CD8-positive, alpha-beta memory T cell (primary cell): ENCODE results near the gene ABHD18. TPM values are rescaled to one million over a fixed set of nuclear protein-coding genes. Genes with fewer than 3 reads are reported as not detected.
"Not testable (repeated sequence)": the region's sequence is repeated elsewhere in the genome, so short reads cannot be mapped to it uniquely, and the experiment has no call there.

Experiments
- CTCF ChIA-PET: fragments of 350-600 bp; sonication (Branson Sonifier 250); formaldehyde crosslinking; loops from one replicate; lab custom pipeline; 2021; ENCODE audit warnings: antibody characterized with exemption; lab: Charles Lee
- POLR2A ChIA-PET: fragments of 350-600 bp; sonication (Branson Sonifier 250); formaldehyde crosslinking; loops from one replicate; lab custom pipeline; 2021; ENCODE audit warnings: antibody characterized with exemption; lab: Charles Lee
- DNase-seq, 5 donors: peaks; one replicate each; pipeline versions ENCODE4 v3.0.0 to v3.0.0-alpha.2; 2020 to 2022; ENCODE audit warnings: mixed read lengths in 1 of 5
- H3K27ac ChIP-seq: one replicate; pipeline ENCODE4 v1.7.0; 2013; ENCODE audit warnings: low read depth, mild to moderate bottlenecking, low read length, moderate library complexity
- H3K27me3 ChIP-seq: 2 replicates; pipeline ENCODE4 v1.7.0; 2013; ENCODE audit warnings: low read length, mild to moderate bottlenecking; ENCODE audit not compliant: insufficient read depth, poor library complexity, severe bottlenecking
- H3K36me3 ChIP-seq: 2 replicates; pipeline ENCODE4 v1.7.0; 2013; ENCODE audit warnings: mild to moderate bottlenecking, low read length, moderate library complexity; ENCODE audit not compliant: insufficient read depth
- H3K4me1 ChIP-seq: 2 replicates; pipeline ENCODE4 v1.7.0; 2013; ENCODE audit warnings: mild to moderate bottlenecking, low read length, moderate library complexity; ENCODE audit not compliant: insufficient read depth
- H3K4me3 ChIP-seq: 2 replicates; pipeline ENCODE4 v1.7.0; 2013; ENCODE audit warnings: mild to moderate bottlenecking, low read length
- H3K9me3 ChIP-seq: 2 replicates; pipeline ENCODE4 v1.7.0; 2013; ENCODE audit warnings: mild to moderate bottlenecking, low read length
- H3K27ac Mint-ChIP-seq, 8 donors: one replicate each; pipeline ENCODE4 v1.8.0; 2020 to 2021; ENCODE audit warnings: mixed read lengths in 8 of 8, mild to moderate bottlenecking in 6 of 8, inconsistent platforms in 3 of 8, moderate library complexity in 3 of 8
- H3K27me3 Mint-ChIP-seq, 2 donors: one replicate each; pipeline ENCODE4 v1.8.0; 2020 to 2021; ENCODE audit warnings: mixed read lengths in 2 of 2, mild to moderate bottlenecking in 1 of 2, moderate library complexity in 1 of 2
- H3K36me3 Mint-ChIP-seq, 3 donors: one replicate each; pipeline ENCODE4 v1.8.0; 2020 to 2021; ENCODE audit warnings: mixed read lengths in 3 of 3, inconsistent platforms in 1 of 3, mild to moderate bottlenecking in 1 of 3
- H3K4me1 Mint-ChIP-seq, 3 donors: one replicate each; pipeline ENCODE4 v1.8.0; 2020 to 2021; ENCODE audit warnings: mixed read lengths in 3 of 3, inconsistent platforms in 1 of 3, mild to moderate bottlenecking in 1 of 3
- H3K4me3 Mint-ChIP-seq, 7 donors: one replicate each; pipeline ENCODE4 v1.8.0; 2020 to 2021; ENCODE audit warnings: mixed read lengths in 7 of 7, mild to moderate bottlenecking in 6 of 7, moderate library complexity in 4 of 7, inconsistent platforms in 2 of 7
- H3K9me3 Mint-ChIP-seq, 5 donors: one replicate each; pipeline ENCODE4 v1.8.0; 2020 to 2022; ENCODE audit warnings: mixed read lengths in 5 of 5, mild to moderate bottlenecking in 3 of 5, moderate library complexity in 2 of 5, inconsistent platforms in 1 of 5
- polyA plus RNA-seq: library from polyadenylated mRNA; unstranded; fragments of 300-500 nt; fragmentation: Illumina TruSeq; gene quantifications from one replicate; pipeline ENCODE4 v1.2.3, GENCODE V29; 2021
- total RNA-seq, 2 experiments: library from RNA; stranded (reverse); gene quantifications; one replicate each; pipeline ENCODE4 v1.2.3, GENCODE V29; 2021

The ABHD18 gene
- total and polyA plus RNA-seq, 3 experiments from 2014 or later, result 12.7 to 14.2 (median 13.0) TPM

DNA sequence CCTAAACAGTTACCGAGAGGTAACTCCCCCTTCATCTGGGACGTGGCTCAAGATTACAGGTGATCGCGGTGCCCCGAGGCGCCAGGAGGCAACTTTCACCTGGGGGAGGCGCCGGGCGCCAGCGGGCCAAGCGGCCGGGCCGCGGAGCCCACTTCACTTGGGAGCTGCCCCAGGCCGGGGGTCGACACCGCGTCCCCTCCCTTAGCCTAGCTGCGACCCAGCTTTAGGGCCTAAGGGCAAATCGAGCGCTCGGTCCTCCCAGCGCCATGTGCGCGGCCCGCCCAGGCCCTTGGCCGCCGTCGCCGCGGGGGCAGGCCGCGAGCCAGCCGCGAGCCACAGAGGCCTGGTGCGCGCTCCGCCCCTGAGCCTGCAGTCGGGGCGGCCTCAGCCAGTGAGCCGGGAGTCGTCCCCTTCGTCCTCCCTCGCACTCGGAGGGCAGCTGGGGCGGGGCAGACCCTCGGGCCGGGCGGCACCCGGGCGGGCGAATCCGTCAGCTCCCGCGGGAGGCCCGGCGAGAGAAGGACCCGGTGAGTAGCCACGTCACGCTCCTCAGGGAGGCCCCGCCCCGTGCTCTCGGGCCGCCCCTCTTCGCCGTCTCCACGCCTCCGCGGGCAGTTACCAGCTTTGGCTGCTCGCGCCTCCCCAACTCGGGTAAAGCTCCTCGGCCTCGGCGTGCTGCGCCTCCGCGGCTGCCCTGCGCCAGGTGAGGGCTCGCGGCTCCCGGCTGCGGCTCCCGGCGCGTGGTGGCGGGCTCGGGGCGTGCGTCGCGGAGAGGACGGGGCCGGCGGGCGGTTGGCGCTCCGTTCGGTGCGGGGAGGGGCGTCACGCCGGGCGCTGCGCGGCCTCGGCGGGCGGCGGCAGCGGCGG, 95.7 kb downstream of the ABHD18 start, which contains the start of gene LARP1B:
LARP1B (plus strand) TSS at position 614 of the 867 bp plus-strand sequence. CDS start 13,640 bp downstream, outside the sequence.
- H3K9me3 ChIP-seq, result no peaks in the 10 kb centered on the region
- peaks cover 0 to 1% (median 0%) of the 10 kb centered on the region in 3 donors for H3K36me3 Mint-ChIP-seq

GRCh38 chr4:128061566-128062536, 96.6 kb downstream of the ABHD18 start:
- Mint-ChIP-seq H3K27ac (peak overlapping the region; percentile 58 to 88 (median 84)), H3K27me3 (no peaks in the 10 kb centered on the region), H3K9me3 (no peaks in the 10 kb centered on the region), H3K4me1 (peaks cover 15 to 22% (median 17%) of the 10 kb centered on the region in 3 donors), H3K4me3 (peak overlapping the region; percentile 75 to 90 (median 85)), H3K36me3 (peaks cover 0 to 1% (median 0%) of the 10 kb centered on the region in 3 donors)
- Histone ChIP-seq H3K4me3 (peak overlapping the region; percentile 65), H3K36me3 (no peaks in the 10 kb centered on the region), H3K27me3 (no peaks in the 10 kb centered on the region), H3K4me1 (peaks cover 7% of the 10 kb centered on the region), H3K9me3 (no peaks in the 10 kb centered on the region), H3K27ac (peak overlapping the region; percentile 94)
- ChIA-PET CTCF (interaction anchor here (1.2 to 3.7 kb wide), 3 partner anchors 40 to 751 kb away, joined by 3 to 11 read pairs (median 4); partner anchors contain the start of genes ABHD18 and MFSD8), POLR2A (interaction anchor here (0.5 to 2.2 kb wide), 7 partner anchors 97 to 1031 kb away, joined by 3 to 56 read pairs (median 5); partner anchors contain the start of genes ABHD18, JADE1, MFSD8 and PGRMC2)
- peak; percentile 41 to 75 (median 57) for DNase-seq

More for the DNA sequence above, 95.7 kb downstream of the ABHD18 start, which contains the start of gene LARP1B:
- H3K36me3 ChIP-seq, result no peaks in the 10 kb centered on the region
- Mint-ChIP-seq H3K9me3 (no peaks in the 10 kb centered on the region), H3K4me1 (peaks cover 15 to 22% (median 17%) of the 10 kb centered on the region in 3 donors), H3K27ac (peak within 1 kb of the TSS; percentile 84 to 95 (median 93)), H3K27me3 (no peaks in the 10 kb centered on the region), H3K4me3 (peak within 1 kb of the TSS; percentile 84 to 90 (median 87))
- CTCF ChIA-PET, result interaction anchor here (0.7 to 3.7 kb wide), 3 partner anchors 95 to 752 kb away, joined by 3 to 11 read pairs (median 4); partner anchors contain the start of genes ABHD18 and MFSD8
- H3K4me3 ChIP-seq, result peak within 1 kb of the TSS; percentile 66
- H3K27ac ChIP-seq, result peak within 1 kb of the TSS; percentile 94
- peak; percentile 87 to 93 (median 92) for DNase-seq
- POLR2A ChIA-PET, result interaction anchor here (0.6 to 2.2 kb wide), 8 partner anchors 8 to 1032 kb away, joined by 3 to 56 read pairs (median 6); partner anchors contain the start of genes ABHD18, JADE1, MFSD8 and PGRMC2
- H3K4me1 ChIP-seq, result peaks cover 7% of the 10 kb centered on the region
- no peaks in the 10 kb centered on the region for H3K27me3 ChIP-seq

DNA sequence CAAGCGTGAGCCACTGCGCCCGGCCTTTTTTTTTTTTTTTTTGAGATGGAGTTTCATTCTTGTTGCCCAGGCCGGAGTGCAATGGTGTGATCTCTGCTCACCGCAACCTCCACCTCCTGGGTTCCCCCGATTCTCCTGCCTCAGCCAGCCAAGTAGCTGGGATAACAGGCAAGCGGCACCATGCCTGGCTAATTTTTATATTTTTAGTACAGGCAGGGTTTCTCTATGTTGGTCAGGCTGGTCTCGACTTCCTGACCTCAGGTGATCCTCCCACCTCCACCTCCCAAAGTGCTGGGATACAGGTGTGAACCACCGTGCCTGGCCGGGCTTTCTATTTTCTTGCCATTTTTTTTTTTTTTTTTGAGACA, 101.2 kb downstream of the ABHD18 start:
- H3K9me3 Mint-ChIP-seq, H3K4me3 Mint-ChIP-seq, H3K27ac ChIP-seq, H3K27me3 ChIP-seq, DNase-seq, H3K27ac Mint-ChIP-seq, CTCF ChIA-PET, H3K27me3 Mint-ChIP-seq, H3K4me1 ChIP-seq, POLR2A ChIA-PET, H3K36me3 ChIP-seq, H3K36me3 Mint-ChIP-seq, H3K9me3 ChIP-seq, H3K4me3 ChIP-seq: not testable (repeated sequence)
- peaks cover 10 to 13% (median 10%) of the 10 kb centered on the region in 3 donors for H3K4me1 Mint-ChIP-seq

- Mint-ChIP-seq H3K27me3 (no peaks in the 10 kb centered on the region), H3K36me3 (no peaks in the 10 kb centered on the region), H3K4me1 (peaks cover under 1 to 6% (median 3%) of the 10 kb centered on the region in 3 donors), H3K9me3 (no peaks in the 10 kb centered on the region), H3K4me3 (no peak overlapping the region), H3K27ac (no peak overlapping the region)
- no peaks in the 10 kb centered on the region for H3K4me1 ChIP-seq
- no peak overlapping the region for H3K4me3 ChIP-seq
- H3K9me3 ChIP-seq, result no peaks in the 10 kb centered on the region
- H3K27ac ChIP-seq, result no peak overlapping the region
- no peaks in the 10 kb centered on the region for H3K27me3 ChIP-seq
- no peak for DNase-seq
- ChIA-PET POLR2A (no interaction called here), CTCF (interaction anchor here (1.2 kb wide), 1 partner anchor 18 kb away, joined by 3 read pairs; no protein-coding TSS in a partner anchor)
- no peaks in the 10 kb centered on the region for H3K36me3 ChIP-seq
These were observed 103.7 kb downstream of the ABHD18 start for GRCh38 chr4:128068918-128069317.

- no peaks in the 10 kb centered on the region for H3K4me1 Mint-ChIP-seq
- no peaks in the 10 kb centered on the region for H3K9me3 Mint-ChIP-seq
- no peak overlapping the region for H3K27ac ChIP-seq
- CTCF ChIA-PET, result no interaction called here
- no peak overlapping the region for H3K27ac Mint-ChIP-seq
- POLR2A ChIA-PET, result no interaction called here
- peaks cover 4 to 31% (median 12%) of the 10 kb centered on the region in 3 donors for H3K36me3 Mint-ChIP-seq
- no peaks in the 10 kb centered on the region for H3K36me3 ChIP-seq
- H3K9me3 ChIP-seq, result no peaks in the 10 kb centered on the region
- H3K4me3 Mint-ChIP-seq, result no peak overlapping the region
- H3K4me1 ChIP-seq, result no peaks in the 10 kb centered on the region
- H3K27me3 ChIP-seq, result no peaks in the 10 kb centered on the region
- no peak for DNase-seq
- no peaks in the 10 kb centered on the region for H3K27me3 Mint-ChIP-seq
- no peak overlapping the region for H3K4me3 ChIP-seq
These were observed 111.3 kb downstream of the ABHD18 start for GRCh38 chr4:128076464-128076863.

Other genes starting within 250 kb of the ABHD18 start
- not detected for gene SLC25A31, start 235.0 kb upstream of the ABHD18 start, total RNA-seq
- gene SLC25A31, start 235.0 kb upstream of the ABHD18 start, polyA plus RNA-seq, result not detected
- under 1 TPM; 0.50 to 0.55 TPM for gene HSPA4L, start 183.1 kb upstream of the ABHD18 start, total RNA-seq
- not detected for gene HSPA4L, start 183.1 kb upstream of the ABHD18 start, polyA plus RNA-seq
- gene PLK4, start 84.5 kb upstream of the ABHD18 start, total RNA-seq, result 10 to 100 TPM; 29.1 to 32.6 TPM
- gene PLK4, start 84.5 kb upstream of the ABHD18 start, polyA plus RNA-seq, result 1.8 TPM
- gene MFSD8, start 233 bp upstream of the ABHD18 start, total RNA-seq, result 10 to 100 TPM; 17.8 to 23.4 TPM
- gene MFSD8, start 233 bp upstream of the ABHD18 start, polyA plus RNA-seq, result 5.3 TPM
- gene LARP1B, start 95.9 kb downstream of the ABHD18 start, total RNA-seq, result 10 to 100 TPM; 20.3 to 22.0 TPM
- gene LARP1B, start 95.9 kb downstream of the ABHD18 start, polyA plus RNA-seq, result 6.8 TPM